Liver (tissue), 9 donors: ENCODE data around the gene CALML5. TPM values are rescaled to one million over a fixed set of nuclear protein-coding genes. Genes with fewer than 3 reads are reported as not detected.

Experiments used
- DNase-seq: peaks from one replicate; pipeline ENCODE4 v3.0.0-alpha.2; 2017; ENCODE audit warnings: low spot score
- H3K27ac ChIP-seq, 2 donors: one replicate each; pipeline ENCODE4 v1.7.0; 2013; ENCODE audit warnings: inconsistent platforms in 2 of 2, low read length in 2 of 2, control low read depth in 1 of 2, low read depth in 1 of 2, mild to moderate bottlenecking in 1 of 2
- H3K27me3 ChIP-seq, 4 donors: one replicate each; pipeline versions ENCODE4 v1.6.1 to v1.7.0; 2013; ENCODE audit warnings: low read length in 3 of 4, inconsistent platforms in 1 of 4, mild to moderate bottlenecking in 1 of 4, moderate library complexity in 1 of 4; ENCODE audit not compliant: control insufficient read depth in 4 of 4, insufficient read depth in 4 of 4
- H3K36me3 ChIP-seq, 4 donors: one replicate each; pipeline versions ENCODE4 v1.6.1 to v1.7.0; 2013; ENCODE audit warnings: low read length in 3 of 4, mild to moderate bottlenecking in 3 of 4, low read depth in 1 of 4, moderate library complexity in 1 of 4; ENCODE audit not compliant: control insufficient read depth in 4 of 4, insufficient read depth in 3 of 4
- H3K4me1 ChIP-seq, 4 donors: one replicate each; pipeline versions ENCODE4 v1.6.1 to v1.7.0; 2013; ENCODE audit warnings: low read length in 3 of 4, mild to moderate bottlenecking in 3 of 4, moderate library complexity in 1 of 4; ENCODE audit not compliant: control insufficient read depth in 4 of 4, insufficient read depth in 4 of 4
- H3K4me3 ChIP-seq, 3 donors: one replicate each; pipeline versions ENCODE4 v1.6.1 to v1.7.0; 2013; ENCODE audit warnings: low read length in 3 of 3, control low read depth in 1 of 3, low read depth in 1 of 3, mild to moderate bottlenecking in 1 of 3
- H3K9ac ChIP-seq, 2 donors: one replicate each; pipeline ENCODE4 v1.7.0; 2013; ENCODE audit warnings: low read length in 2 of 2, mild to moderate bottlenecking in 2 of 2, moderate library complexity in 2 of 2, control low read depth in 1 of 2, low read depth in 1 of 2
- H3K9me3 ChIP-seq, 4 donors: one replicate each; pipeline versions ENCODE4 v1.6.1 to v1.7.0; 2013; ENCODE audit warnings: low read length in 3 of 4; ENCODE audit not compliant: control insufficient read depth in 4 of 4
- ATF3 ChIP-seq: IDR thresholded peaks from 2 replicates; pipeline ENCODE4 v1.6.1; 2016; ENCODE audit warnings: antibody characterized with exemption
- CTCF ChIP-seq: fragments of 150-350 bp; IDR thresholded peaks from 2 replicates; pipeline ENCODE4 v1.5.1; 2017; ENCODE audit warnings: improper control_type of control experiment, low read depth, low read length; ENCODE audit not compliant: missing input control
- FOXA1 ChIP-seq: IDR thresholded peaks from 2 replicates; pipeline ENCODE4 v1.6.1; 2016; ENCODE audit warnings: antibody characterized with exemption
- FOXA2 ChIP-seq: IDR thresholded peaks from 2 replicates; pipeline ENCODE4 v1.6.1; 2016; ENCODE audit warnings: antibody characterized with exemption
- GABPA ChIP-seq, 2 donors: IDR thresholded peaks in 1 of 2; conservative IDR thresholded peaks in 1 of 2; 2 replicates each; pipeline ENCODE4 v1.6.1; 2016; ENCODE audit warnings: antibody characterized with exemption in 2 of 2, mild to moderate bottlenecking in 1 of 2, moderate library complexity in 1 of 2
- HNF4A ChIP-seq, 2 donors: conservative IDR thresholded peaks; 2 replicates each; pipeline ENCODE4 v1.6.1; 2016; ENCODE audit warnings: antibody characterized with exemption in 2 of 2, mild to moderate bottlenecking in 2 of 2
- JUND ChIP-seq, 2 donors: IDR thresholded peaks; 2 replicates each; pipeline ENCODE4 v1.6.1; 2016; ENCODE audit warnings: antibody characterized with exemption in 2 of 2
- RAD21 ChIP-seq, 2 donors: IDR thresholded peaks; 2 replicates each; pipeline ENCODE4 v1.6.1; 2016; ENCODE audit warnings: antibody characterized with exemption in 2 of 2, mild to moderate bottlenecking in 2 of 2
- RXRA ChIP-seq, 2 donors: IDR thresholded peaks; 2 replicates each; pipeline ENCODE4 v1.6.1; 2017 to 2018; ENCODE audit warnings: antibody characterized with exemption in 2 of 2, mild to moderate bottlenecking in 1 of 2
- SP1 ChIP-seq: IDR thresholded peaks from 2 replicates; pipeline ENCODE4 v1.6.1; 2018; ENCODE audit warnings: antibody characterized with exemption, mild to moderate bottlenecking
- TAF1 ChIP-seq: conservative IDR thresholded peaks from 2 replicates; pipeline ENCODE4 v1.6.1; 2016; ENCODE audit warnings: antibody characterized with exemption, mild to moderate bottlenecking
- YY1 ChIP-seq: IDR thresholded peaks from 2 replicates; pipeline ENCODE4 v1.6.1; 2016; ENCODE audit warnings: antibody characterized with exemption, mild to moderate bottlenecking
- WGBS: extraction: QIAGEN DNeasy Blood & Tissue Kit; methylation state at CpG from one replicate; pipeline ENCODE4 v1.1.7; 2013; 5-methylcytosine and 5-hydroxymethylcytosine counted together
- polyA plus RNA-seq, 2 donors: library from polyadenylated mRNA; stranded (reverse) in 1 of 2; unstranded in 1 of 2; fragments of 200-250 nt in 1 of 2; fragments of >200 nt in 1 of 2; fragmentation: Nextera tagmentation in 1 of 2; extraction: Ambion mirVana in 1 of 2; gene quantifications; one replicate each; pipeline versions ENCODE4 v1.2.1 to v1.2.3, GENCODE V29; 2013 to 2015
- total RNA-seq, 2 donors: library from RNA; depleted of rRNA; stranded (reverse); fragments of >200 nt; gene quantifications; one replicate each; pipeline ENCODE4 v1.2.3, GENCODE V29; 2014
- TF ChIP-seq, protein P1 (sequence below): IDR thresholded peaks from 2 replicates; pipeline ENCODE4 v1.6.1; 2016; ENCODE audit warnings: antibody characterized with exemption
- donor health status: healthy.
- donor health status: healthy.
- donor health status: healthy.
- donor health status: healthy.
- donor health status: healthy.

The CALML5 gene
- total and polyA plus RNA-seq, 4 donors: not detected

DNA sequence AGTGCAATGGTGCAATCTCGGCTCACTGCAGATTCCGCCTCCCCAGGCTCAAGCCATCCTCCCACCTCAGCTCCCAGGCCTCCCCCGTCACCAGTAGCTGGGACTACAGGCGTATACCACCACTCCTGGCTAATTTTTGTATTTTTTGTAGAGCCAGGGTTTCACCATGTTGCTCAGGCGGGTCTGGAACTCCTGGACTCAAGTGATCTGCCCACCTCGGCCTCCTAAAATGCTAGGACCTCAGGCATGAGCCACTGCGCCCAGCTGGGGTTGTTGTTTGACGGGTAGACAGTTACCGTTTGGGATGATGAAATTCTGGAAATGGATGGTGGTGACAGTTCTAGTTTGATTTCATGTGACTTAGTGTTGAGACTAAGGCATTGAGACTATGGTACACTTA, 40.7 kb upstream of the CALML5 start:
- no peaks in the 10 kb centered on the region for H3K27me3 ChIP-seq
- TF ChIP-seq FOXA2 (no peak), TAF1 (no peak), RAD21 (IDR thresholded peaks at IDR 0.05) (no peak), YY1 (no peak), SP1 (no peak), JUND (IDR thresholded peaks at IDR 0.05) (no peak), ATF3 (no peak), RXRA (IDR thresholded peaks at IDR 0.05) (no peak), CTCF (no peak), FOXA1 (no peak), GABPA (IDR thresholded peaks at IDR 0.05 in 1 of 2, conservative IDR thresholded peaks at IDR 0.05 in 1 of 2) (no peak)
- TF ChIP-seq, protein P1, sequence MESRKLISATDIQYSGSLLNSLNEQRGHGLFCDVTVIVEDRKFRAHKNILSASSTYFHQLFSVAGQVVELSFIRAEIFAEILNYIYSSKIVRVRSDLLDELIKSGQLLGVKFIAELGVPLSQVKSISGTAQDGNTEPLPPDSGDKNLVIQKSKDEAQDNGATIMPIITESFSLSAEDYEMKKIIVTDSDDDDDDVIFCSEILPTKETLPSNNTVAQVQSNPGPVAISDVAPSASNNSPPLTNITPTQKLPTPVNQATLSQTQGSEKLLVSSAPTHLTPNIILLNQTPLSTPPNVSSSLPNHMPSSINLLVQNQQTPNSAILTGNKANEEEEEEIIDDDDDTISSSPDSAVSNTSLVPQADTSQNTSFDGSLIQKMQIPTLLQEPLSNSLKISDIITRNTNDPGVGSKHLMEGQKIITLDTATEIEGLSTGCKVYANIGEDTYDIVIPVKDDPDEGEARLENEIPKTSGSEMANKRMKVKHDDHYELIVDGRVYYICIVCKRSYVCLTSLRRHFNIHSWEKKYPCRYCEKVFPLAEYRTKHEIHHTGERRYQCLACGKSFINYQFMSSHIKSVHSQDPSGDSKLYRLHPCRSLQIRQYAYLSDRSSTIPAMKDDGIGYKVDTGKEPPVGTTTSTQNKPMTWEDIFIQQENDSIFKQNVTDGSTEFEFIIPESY: no peak
- H3K4me1 ChIP-seq: peaks cover 0 to 13% (median 11%) of the 10 kb centered on the region in 4 donors
- no peak for DNase-seq
- H3K9ac ChIP-seq: no peak overlapping the region
- H3K27ac ChIP-seq: no peak overlapping the region
- H3K4me3 ChIP-seq: no peak overlapping the region
- H3K36me3 ChIP-seq: no peaks in the 10 kb centered on the region
- WGBS: 96% methylated on average over 9 of the region's 9 CpGs
- no peaks in the 10 kb centered on the region for H3K9me3 ChIP-seq

GRCh38 chr10:5538892-5539651, 39.7 kb upstream of the CALML5 start:
- no peak overlapping the region for H3K4me3 ChIP-seq
- no peak for TF ChIP-seq RAD21 (IDR thresholded peaks at IDR 0.05)
- TF ChIP-seq HNF4A (conservative IDR thresholded peaks at IDR 0.05): no peak
- TF ChIP-seq FOXA2: no peak
- no peak for TF ChIP-seq SP1
- H3K36me3 ChIP-seq: no peaks in the 10 kb centered on the region
- no peak overlapping the region for H3K9ac ChIP-seq
- DNase-seq: no peak
- H3K9me3 ChIP-seq: no peaks in the 10 kb centered on the region
- WGBS: 84% methylated on average over 19 of the region's 19 CpGs
- no peak overlapping the region for H3K27ac ChIP-seq
- H3K4me1 ChIP-seq: peaks cover 0 to 12% (median 10%) of the 10 kb centered on the region in 4 donors
- H3K27me3 ChIP-seq: no peaks in the 10 kb centered on the region

DNA sequence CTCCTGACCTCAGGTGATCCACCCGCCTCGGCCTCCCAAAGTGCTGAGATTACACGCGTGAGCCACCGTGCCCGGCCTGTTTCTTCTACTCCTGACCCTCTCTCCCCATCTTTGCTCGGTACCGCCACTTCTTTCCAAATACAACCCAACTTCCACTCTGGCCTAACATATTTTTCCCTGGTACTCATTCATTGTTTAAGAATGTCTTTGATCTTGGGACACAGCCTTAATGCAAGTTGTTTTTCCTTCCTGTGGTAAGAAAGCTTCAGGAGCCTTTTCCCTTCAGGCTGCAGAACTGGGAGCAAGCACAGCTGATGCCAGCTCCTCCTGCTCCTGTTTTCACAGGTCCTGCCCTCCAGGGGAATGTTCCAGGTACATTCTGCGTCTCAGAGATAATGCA, 39.1 kb upstream of the CALML5 start:
- H3K9ac ChIP-seq: no peak overlapping the region
- WGBS: 97% methylated on average over 9 of the region's 9 CpGs
- H3K36me3 ChIP-seq: no peaks in the 10 kb centered on the region
- DNase-seq: no peak
- no peaks in the 10 kb centered on the region for H3K9me3 ChIP-seq
- peaks cover 0 to 11% (median 10%) of the 10 kb centered on the region in 4 donors for H3K4me1 ChIP-seq
- H3K27me3 ChIP-seq: no peaks in the 10 kb centered on the region
- H3K4me3 ChIP-seq: no peak overlapping the region
- no peak for TF ChIP-seq CTCF
- TF ChIP-seq RXRA (IDR thresholded peaks at IDR 0.05): no peak
- no peak for TF ChIP-seq HNF4A (conservative IDR thresholded peaks at IDR 0.05)
- no peak for TF ChIP-seq GABPA (IDR thresholded peaks at IDR 0.05 in 1 of 2, conservative IDR thresholded peaks at IDR 0.05 in 1 of 2)
- TF ChIP-seq ATF3: no peak
- H3K27ac ChIP-seq: no peak overlapping the region
